Heart left ventricle (tissue), 16 donors: ENCODE results near the gene ISL2. TPM values are rescaled to one million over a fixed set of nuclear protein-coding genes. Genes with fewer than 3 reads are reported as not detected.
"Not testable (repeated sequence)": the region's sequence is repeated elsewhere in the genome, so short reads cannot be mapped to it uniquely, and the experiment has no call there.

Experiments
- ATAC-seq, 4 donors: fragments of 200-7000 bp; cut with Tn5 transposase; one replicate each; pipeline ENCODE4 v1.9.1; 2020 to 2022; ENCODE audit warnings: moderate library complexity in 4 of 4, mild to moderate bottlenecking in 3 of 4, moderate number of reproducible peaks in 1 of 4
- DNase-seq, 5 donors: peaks; one replicate each; pipeline ENCODE4 v3.0.0-alpha.2; 2020
- H3K27ac ChIP-seq, 12 donors: fragments of 200-600 bp; sonication (generic) in 4 of 12; one replicate each; pipeline versions ENCODE4 v1.5.0 to v1.8.0; 2016 to 2022; ENCODE audit warnings: mild to moderate bottlenecking in 2 of 12
- H3K27me3 ChIP-seq, 9 donors: fragments of 200-600 bp; sonication (generic) in 2 of 9; one replicate each; pipeline versions ENCODE4 v1.5.1 to v1.8.0; 2016 to 2022; ENCODE audit warnings: mild to moderate bottlenecking in 3 of 9
- H3K36me3 ChIP-seq, 9 donors: fragments of 200-600 bp; sonication (generic) in 2 of 9; one replicate each; pipeline versions ENCODE4 v1.5.0 to v1.8.0; 2018 to 2022; ENCODE audit warnings: mild to moderate bottlenecking in 2 of 9
- H3K4me1 ChIP-seq, 12 donors: fragments of 200-600 bp; sonication (generic) in 4 of 12; one replicate each; pipeline versions ENCODE4 v1.5.0 to v1.8.0; 2016 to 2022; ENCODE audit warnings: mild to moderate bottlenecking in 3 of 12
- H3K4me3 ChIP-seq, 12 donors: fragments of 200-600 bp; sonication (generic) in 4 of 12; one replicate each; pipeline versions ENCODE4 v1.5.0 to v1.8.0; 2017 to 2022; ENCODE audit warnings: mild to moderate bottlenecking in 9 of 12, moderate library complexity in 4 of 12
- H3K9me3 ChIP-seq, 12 donors: fragments of 200-600 bp; sonication (generic) in 4 of 12; one replicate each; pipeline versions ENCODE4 v1.5.0 to v1.8.0; 2016 to 2022; ENCODE audit warnings: mild to moderate bottlenecking in 1 of 12
- CTCF ChIP-seq, 12 donors: fragments of 200-600 bp; sonication (generic) in 4 of 12; IDR thresholded peaks; one replicate each; pipeline versions ENCODE4 v1.5.0 to v1.8.0; 2018 to 2022; ENCODE audit warnings: antibody characterized with exemption in 12 of 12, mild to moderate bottlenecking in 5 of 12
- POLR2A ChIP-seq, 2 donors: fragments of 450-650 bp; IDR thresholded peaks; one replicate each; pipeline ENCODE4 v1.6.1; 2017; ENCODE audit warnings: antibody characterized with exemption in 2 of 2, mild to moderate bottlenecking in 2 of 2, moderate library complexity in 2 of 2
- WGBS, 4 donors: extraction: QIAGEN DNeasy Blood & Tissue Kit in 2 of 4; methylation state at CpG; one replicate each; pipeline versions ENCODE4 v1.1.5 to v1.1.7; 2013 to 2018; 5-methylcytosine and 5-hydroxymethylcytosine counted together
- intact Hi-C, 10 donors: fragments of 100-400 bp; cut with DNase I; formaldehyde crosslinking; loops; one replicate each; pipeline versions ENCODE4 v1.11.1 to v1.14.2; 2022
- long read RNA-seq, 3 donors: library from polyadenylated mRNA; unstranded; transcript quantifications; one replicate each; pipeline ENCODE4 v2.0.0, GENCODE V29; 2020 to 2021
- polyA plus RNA-seq, 2 donors: library from polyadenylated mRNA; stranded (reverse); fragments of 200-250 nt; gene quantifications; one replicate each; pipeline ENCODE4 v1.2.3, GENCODE V29; 2013
- total RNA-seq, 9 donors: library from RNA; depleted of rRNA in 2 of 9; stranded (reverse); fragments of >200 nt in 2 of 9; fragmentation: NEBNext Ultra II Directional in 3 of 9; extraction: Animal tissue kit (Norgen Biotek cat#: 25700) in 3 of 9; gene quantifications; one replicate each; pipeline versions ENCODE4 v1.1.0 to v1.2.4, GENCODE V29; 2016 to 2023
- donor health status: ischemic (EF 13 %, LVEDD 7.1; RV severe dilation, severe dysfunction).
- donor health status: healthy with polysubstance abuse.
- donor health status: DM: no; HTN: yes; CAD: no.
- donor health status: DM: no; HTN: no; CAD: no.
- donor health status: ischemic (EF 25% LVEDD 6.9; RV normal size, moderate dysfunction).
- donor health status: ischemic (EF 25% LVEDD 5.7; RV mildly dilated, moderate dysfunction).
- donor health status: healthy.
- donor health status: DM: yes; HTN: yes; CAD: no.
- donor health status: ischemic (EF 35%, LVEDD 5.7; RV mildly dilated, moderate dysfunction).
- donor health status: nonischemic (EF 11% LVEDD 7.7; RV severe dilation, severe dysfunction).
- donor health status: DM: yes; HTN: yes; CAD: no.
- donor health status: PGD.
- donor health status: ischemic (EF 29% LVEDD 5.4; RV normal size, mild dysfunction).
- donor health status: nonischemic (EF 23%, LVEDD 6.1; RV moderate dilation, normal function).

The ISL2 gene
- total RNA-seq (not detected), polyA plus RNA-seq (not detected)
- long read RNA-seq, donor 1: 0 reads
- long read RNA-seq, donor 2: 0 reads
- long read RNA-seq, donor 3: 0 reads

GRCh38 chr15:76336254-76337058, at the start of gene ISL2:
ISL2 (plus strand) TSS chr15:76336773; CDS start chr15:76336884, 111 bp downstream.
- DNase-seq (peak in 3 of 5 donors; percentile 53 to 80 (median 54)), ATAC-seq (peak in 1 of 4 donors; percentile 27)
- Histone ChIP-seq H3K36me3 (no peaks in the 10 kb centered on the region), H3K27ac (peak within 1 kb of the TSS in 1 of 12 donors; percentile 30), H3K4me1 (peaks cover 3 to 67% (median 41%) of the 10 kb centered on the region in 12 donors), H3K9me3 (no peaks in the 10 kb centered on the region), H3K4me3 (peak within 1 kb of the TSS in 9 of 12 donors; percentile 1 to 53 (median 21)), H3K27me3 (peaks cover 70 to 92% (median 85%) of the 10 kb centered on the region in 9 donors)
- intact Hi-C loops: loop anchor here in 1 of 10 donors (10.0 kb wide), 1 partner anchor 102 kb away; no protein-coding TSS in a partner anchor
- no peak for TF ChIP-seq POLR2A (IDR thresholded peaks at IDR 0.05)
- TF ChIP-seq CTCF (IDR thresholded peaks at IDR 0.05): no peak
- WGBS, 4 donors: 4 to 6% (median 5%) methylated on average over 30 to 40 of the region's 40 CpGs

- DNase-seq (no peak), ATAC-seq (no peak)
- Histone ChIP-seq H3K27me3 (no peaks in the 10 kb centered on the region), H3K36me3 (peaks cover 0 to 59% (median 44%) of the 10 kb centered on the region in 9 donors), H3K4me3 (no peak overlapping the region), H3K9me3 (no peaks in the 10 kb centered on the region), H3K27ac (no peak overlapping the region), H3K4me1 (peaks cover 0 to 28% (median 11%) of the 10 kb centered on the region in 12 donors)
- TF ChIP-seq CTCF (IDR thresholded peaks at IDR 0.05): no peak
- no peak for TF ChIP-seq POLR2A (IDR thresholded peaks at IDR 0.05)
- 45 to 69% (median 60%) methylated on average over 3 of the region's 3 CpGs for WGBS, 4 donors
- intact Hi-C loops: loop anchor here in 1 of 10 donors (10.0 kb wide), 1 partner anchor 55 kb away; no protein-coding TSS in a partner anchor
These were observed 47.0 kb upstream of the ISL2 start for GRCh38 chr15:76289582-76289981.

GRCh38 chr15:76293361-76293760, 43.2 kb upstream of the ISL2 start:
- 27 to 60% (median 36%) methylated on average over 1 of the region's 1 CpG for whole genome bisulfite sequencing, 4 donors
- ATAC-seq: no peak
- no peak overlapping the region for H3K27ac ChIP-seq

GRCh38 chr15:76294463-76294862, 42.1 kb upstream of the ISL2 start:
- H3K9me3 ChIP-seq, DNase-seq, H3K27ac ChIP-seq, H3K27me3 ChIP-seq, intact Hi-C loops, H3K4me3 ChIP-seq: not testable (repeated sequence)
- ATAC-seq: peak in 2 of 4 donors; percentile 36 to 52
- Histone ChIP-seq H3K36me3 (peaks cover 0 to 17% (median 10%) of the 10 kb centered on the region in 9 donors), H3K4me1 (peaks cover 0 to 38% (median 17%) of the 10 kb centered on the region in 12 donors)
- 44 to 67% (median 58%) methylated on average over 1 of the region's 1 CpG for WGBS, 4 donors

More at GRCh38 chr15:76293361-76293760, 43.2 kb upstream of the ISL2 start:
- Histone ChIP-seq H3K27me3 (no peaks in the 10 kb centered on the region), H3K9me3 (no peaks in the 10 kb centered on the region), H3K4me1 (peaks cover 0 to 34% (median 17%) of the 10 kb centered on the region in 12 donors), H3K36me3 (peaks cover 0 to 21% (median 16%) of the 10 kb centered on the region in 9 donors), H3K4me3 (no peak overlapping the region)
- DNase-seq: no peak
- intact Hi-C loops: no loop called here
- TF ChIP-seq POLR2A (IDR thresholded peaks at IDR 0.05): no peak
- TF ChIP-seq CTCF (IDR thresholded peaks at IDR 0.05): no peak
